Muscle of leg (tissue), 11 donors: ENCODE measurements around the gene DUSP28. TPM values are rescaled to one million over a fixed set of nuclear protein-coding genes. Genes with fewer than 3 reads are reported as not detected.

Experiments
- DNase-seq: peaks from one replicate; pipeline ENCODE4 v3.0.0; 2013
- H3K27ac ChIP-seq: one replicate; pipeline ENCODE4 v1.5.1; 2013; ENCODE audit warnings: mild to moderate bottlenecking, low read length, control low read depth
- H3K27me3 ChIP-seq: one replicate; pipeline ENCODE4 v1.6.1; 2013; ENCODE audit warnings: low read length; ENCODE audit not compliant: control insufficient read depth, insufficient read depth
- H3K36me3 ChIP-seq: one replicate; pipeline ENCODE4 v1.6.1; 2013; ENCODE audit warnings: low read length; ENCODE audit not compliant: control insufficient read depth, insufficient read depth
- H3K4me1 ChIP-seq: one replicate; pipeline ENCODE4 v1.6.1; 2013; ENCODE audit warnings: low read length; ENCODE audit not compliant: control insufficient read depth, insufficient read depth
- H3K4me3 ChIP-seq: one replicate; pipeline ENCODE4 v1.5.1; 2013; ENCODE audit warnings: low read length, control low read depth
- H3K9me3 ChIP-seq: replicated peaks from 2 replicates; pipeline ENCODE4 v1.6.1; 2013; ENCODE audit warnings: low read depth, low read length; ENCODE audit not compliant: control insufficient read depth
- WGBS: methylation state at CpG from one replicate; pipeline ENCODE4 v1.1.5; 2013; ENCODE audit warnings: missing lambda C conversion rate; ENCODE audit not compliant: insufficient coverage; 5-methylcytosine and 5-hydroxymethylcytosine counted together
- polyA plus RNA-seq, 8 donors: library from polyadenylated mRNA; unstranded; fragments of 120-200 nt; gene quantifications; one replicate each; pipeline versions ENCODE4 v1.2.1 to v1.2.3, GENCODE V29; 2013; ENCODE audit warnings: inconsistent platforms in 1 of 8, low replicate concordance in 1 of 8; ENCODE audit not compliant: insufficient read length in 8 of 8, insufficient read depth in 1 of 8
- total RNA-seq: library from RNA; stranded (reverse); fragments of 120-200 nt; gene quantifications from one replicate; pipeline ENCODE4 v1.2.4, GENCODE V29; 2013

The DUSP28 gene
- total and polyA plus RNA-seq, 9 donors, result 6.6 to 13.5 (median 10.7) TPM

DNA sequence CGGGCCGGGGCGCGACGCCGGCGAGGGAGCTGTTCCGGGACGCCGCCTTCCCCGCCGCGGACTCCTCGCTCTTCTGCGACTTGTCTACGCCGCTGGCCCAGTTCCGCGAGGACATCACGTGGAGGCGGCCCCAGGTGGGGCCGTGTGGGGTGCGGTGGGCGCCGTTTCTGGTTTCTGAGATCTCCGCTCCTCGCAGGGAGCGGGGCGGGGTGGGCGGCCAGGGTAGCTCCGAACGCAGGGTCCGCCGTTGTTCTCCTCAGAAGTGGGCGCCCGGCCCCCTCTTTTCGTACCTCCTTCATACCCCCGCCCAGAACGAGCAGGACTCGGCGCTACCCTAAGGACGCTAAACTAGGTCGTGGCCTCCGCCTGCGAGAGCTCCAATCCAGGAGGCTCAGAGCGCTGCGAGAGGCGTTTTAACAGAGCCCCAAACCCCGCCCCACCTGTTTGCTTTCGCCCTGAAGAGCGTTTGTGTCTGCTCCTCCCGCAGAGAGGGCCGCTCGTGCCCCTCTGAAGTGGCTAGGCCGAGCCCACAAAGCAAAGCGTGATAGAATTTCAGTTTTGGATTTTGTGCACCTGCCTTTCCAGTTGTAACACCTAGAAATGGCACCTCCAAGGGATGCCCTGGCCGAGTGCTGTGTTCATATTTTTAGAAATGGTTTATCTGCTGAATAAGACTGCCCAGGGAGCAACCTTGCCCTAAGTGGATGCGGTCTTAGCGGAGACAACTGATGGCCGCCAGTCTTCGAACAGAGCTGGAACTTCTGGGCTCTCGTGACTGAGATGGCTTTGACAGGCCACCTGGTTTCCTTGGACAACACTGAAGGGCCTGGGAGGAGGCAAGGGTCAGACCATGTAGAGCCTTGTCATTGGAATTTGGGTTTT, 27.0 kb downstream of the DUSP28 start:
- 3% methylated on average over 60 of the region's 62 CpGs for WGBS
- no peak for DNase-seq

GRCh38 chr2:240588006-240588655, 28.0 kb downstream of the DUSP28 start:
- DNase-seq, result no peak
- no peaks in the 10 kb centered on the region for H3K27me3 ChIP-seq
- WGBS, result 75% methylated on average over 10 of the region's 10 CpGs
- H3K4me1 ChIP-seq, result peaks cover 30% of the 10 kb centered on the region
- no peak overlapping the region for H3K27ac ChIP-seq
- H3K36me3 ChIP-seq, result peaks cover 36% of the 10 kb centered on the region
- H3K4me3 ChIP-seq, result no peak overlapping the region
- no peaks in the 10 kb centered on the region for H3K9me3 ChIP-seq

More for the DNA sequence above, 27.0 kb downstream of the DUSP28 start:
- Histone ChIP-seq H3K4me3 (peak overlapping the region; percentile 78), H3K27me3 (no peaks in the 10 kb centered on the region), H3K36me3 (peaks cover 35% of the 10 kb centered on the region), H3K27ac (no peak overlapping the region), H3K4me1 (peaks cover 30% of the 10 kb centered on the region), H3K9me3 (no peaks in the 10 kb centered on the region)

- 82% methylated on average over 4 of the region's 4 CpGs for WGBS
- H3K27ac ChIP-seq, result no peak overlapping the region
- no peak overlapping the region for H3K4me3 ChIP-seq
- peaks cover 37% of the 10 kb centered on the region for H3K36me3 ChIP-seq
- no peaks in the 10 kb centered on the region for H3K27me3 ChIP-seq
- H3K4me1 ChIP-seq, result peaks cover 30% of the 10 kb centered on the region
- H3K9me3 ChIP-seq, result no peaks in the 10 kb centered on the region
- DNase-seq, result no peak
Observed at GRCh38 chr2:240588669-240589068, 28.5 kb downstream of the DUSP28 start.

GRCh38 chr2:240589375-240589774, 29.2 kb downstream of the DUSP28 start:
- 85% methylated on average over 10 of the region's 14 CpGs for WGBS
- no peaks in the 10 kb centered on the region for H3K27me3 ChIP-seq
- no peak overlapping the region for H3K27ac ChIP-seq
- peaks cover 40% of the 10 kb centered on the region for H3K36me3 ChIP-seq
- H3K4me3 ChIP-seq, result no peak overlapping the region
- peaks cover 30% of the 10 kb centered on the region for H3K4me1 ChIP-seq
- DNase-seq, result no peak
- no peaks in the 10 kb centered on the region for H3K9me3 ChIP-seq

GRCh38 chr2:240589850-240590525, 29.8 kb downstream of the DUSP28 start:
- H3K27me3 ChIP-seq, result no peaks in the 10 kb centered on the region
- peaks cover 40% of the 10 kb centered on the region for H3K36me3 ChIP-seq
- peaks cover 24% of the 10 kb centered on the region for H3K4me1 ChIP-seq
- no peak for DNase-seq
- 87% methylated on average over 16 of the region's 16 CpGs for WGBS
- no peaks in the 10 kb centered on the region for H3K9me3 ChIP-seq
- no peak overlapping the region for H3K27ac ChIP-seq
- H3K4me3 ChIP-seq, result no peak overlapping the region

DNA sequence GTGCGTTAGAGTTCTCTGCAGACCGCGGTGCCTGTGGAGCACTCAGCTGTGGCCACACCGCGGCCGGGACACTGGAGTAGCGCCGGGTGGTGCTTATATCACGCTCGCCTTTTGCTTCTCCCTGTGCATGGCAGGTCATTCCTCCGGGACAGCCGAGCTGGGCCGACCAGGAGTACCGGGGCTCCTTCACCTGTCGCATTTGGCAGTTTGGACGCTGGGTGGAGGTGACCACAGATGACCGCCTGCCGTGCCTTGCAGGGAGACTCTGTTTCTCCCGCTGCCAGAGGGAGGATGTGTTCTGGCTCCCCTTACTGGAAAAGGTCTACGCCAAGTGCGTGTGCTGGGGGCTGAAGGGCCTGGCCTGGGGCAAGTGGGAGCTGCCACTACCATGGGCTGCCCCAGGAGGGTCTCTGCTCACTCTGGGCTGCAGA, 30.5 kb downstream of the DUSP28 start:
- 93% methylated on average over 21 of the region's 21 CpGs for WGBS
- no peak for DNase-seq
- Histone ChIP-seq H3K27ac (no peak overlapping the region), H3K27me3 (no peaks in the 10 kb centered on the region), H3K4me1 (peaks cover 17% of the 10 kb centered on the region), H3K4me3 (no peak overlapping the region), H3K36me3 (peaks cover 46% of the 10 kb centered on the region), H3K9me3 (no peaks in the 10 kb centered on the region)

DNA sequence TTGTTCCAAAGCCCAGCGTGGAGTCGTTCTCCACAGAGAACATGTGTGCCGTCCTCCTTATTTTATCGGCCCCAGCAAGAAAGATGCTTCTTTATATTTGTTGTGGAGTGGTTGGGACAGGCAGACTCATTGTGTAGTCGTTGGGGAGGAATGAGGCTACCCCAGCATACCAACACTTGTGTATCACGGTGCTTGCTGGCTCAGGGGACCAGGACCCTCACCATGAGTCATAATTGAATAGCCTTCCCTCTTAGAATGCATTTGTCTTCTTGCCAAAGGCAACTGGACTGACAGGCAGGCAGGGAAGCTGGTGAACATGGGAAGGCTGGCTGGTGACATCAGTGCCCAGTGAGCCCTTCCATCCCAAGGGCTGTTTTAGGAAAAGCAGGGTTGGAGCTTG, 31.1 kb downstream of the DUSP28 start:
- peaks cover 51% of the 10 kb centered on the region for H3K36me3 ChIP-seq
- H3K27ac ChIP-seq, result no peak overlapping the region
- no peak for DNase-seq

GRCh38 chr2:240591784-240592183, 31.6 kb downstream of the DUSP28 start:
- peaks cover 17% of the 10 kb centered on the region for H3K4me1 ChIP-seq
- no peaks in the 10 kb centered on the region for H3K27me3 ChIP-seq
- DNase-seq, result no peak
- H3K9me3 ChIP-seq, result no peaks in the 10 kb centered on the region
- H3K27ac ChIP-seq, result no peak overlapping the region
- peaks cover 56% of the 10 kb centered on the region for H3K36me3 ChIP-seq
- WGBS, result 91% methylated on average over 13 of the region's 13 CpGs
- H3K4me3 ChIP-seq, result no peak overlapping the region

More for the DNA sequence above, 31.1 kb downstream of the DUSP28 start:
- Histone ChIP-seq H3K4me1 (peaks cover 17% of the 10 kb centered on the region), H3K27me3 (no peaks in the 10 kb centered on the region), H3K9me3 (no peaks in the 10 kb centered on the region), H3K4me3 (no peak overlapping the region)
- 60% methylated on average over 1 of the region's 6 CpGs for WGBS

GRCh38 chr2:240593026-240593702, 33.0 kb downstream of the DUSP28 start:
- Histone ChIP-seq H3K27ac (no peak overlapping the region), H3K9me3 (no peaks in the 10 kb centered on the region), H3K27me3 (no peaks in the 10 kb centered on the region), H3K4me1 (peaks cover 5% of the 10 kb centered on the region), H3K36me3 (peaks cover 68% of the 10 kb centered on the region), H3K4me3 (no peak overlapping the region)
- WGBS, result 89% methylated on average over 19 of the region's 20 CpGs
- DNase-seq, result no peak
